ENCODE measurements around the gene LPAR1. TPM values are rescaled to one million over a fixed set of nuclear protein-coding genes. Genes with fewer than 3 reads are reported as not detected.

LPAR1 gene
- total and polyA plus RNA-seq, 2 of the 8 experiments (the other 6 are each of a cell fraction or from before 2014, with no cell fraction given), result 3.4 to 5.1 TPM

- TF ChIP-seq CHD7 (IDR thresholded peaks at IDR 0.05; ENCODE audit: insufficient replicate concordance, low read length) (no peak), EGR1 (IDR thresholded peaks at IDR 0.05; ENCODE audit: borderline replicate concordance, low read depth, low read length) (no peak)
Observed at GRCh38 chr9:110916403-110916802, 121.9 kb downstream of the LPAR1 start (continued).
